ENCODE measurements around the gene SETBP1. TPM values are rescaled to one million over a fixed set of nuclear protein-coding genes. Genes with fewer than 3 reads are reported as not detected.
A peak's percentile ranks its signal among the peaks of the same experiment; 100 is the strongest.

Gene SETBP1
- total RNA-seq, 1 donor from 2014 or later: 12.0 TPM

DNA sequence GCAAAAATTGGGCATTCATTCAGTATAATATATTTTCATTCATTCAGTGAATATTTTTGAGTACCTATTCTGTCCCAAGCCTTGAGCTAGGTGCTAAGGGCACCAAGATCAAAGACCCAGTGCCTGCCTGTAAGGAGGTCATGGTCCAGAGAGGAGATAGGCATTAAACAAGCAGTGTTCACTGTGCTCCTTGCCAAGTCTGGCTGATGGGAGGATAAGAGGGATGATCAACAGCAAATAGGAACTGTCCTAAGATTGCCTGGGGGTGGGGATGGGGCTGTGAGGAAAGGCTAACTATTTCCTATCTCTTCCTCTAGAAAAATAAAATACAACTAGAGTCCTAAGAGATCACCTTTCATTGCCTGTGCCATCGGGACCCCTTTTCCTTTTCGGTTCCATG, 60.4 kb downstream of the SETBP1 start:
- H3K9me3 ChIP-seq (ENCODE audit: low read depth): no peaks in the 10 kb centered on the region
- peaks cover 23% of the 10 kb centered on the region for H3K79me2 ChIP-seq (ENCODE audit: low read depth)
- peaks cover 35% of the 10 kb centered on the region for H3F3A ChIP-seq (ENCODE audit: low read depth)
- no peak for DNase-seq (ENCODE audit: low spot score)
- H2AFZ ChIP-seq (replicated peaks): no peak overlapping the region
- peaks cover 33% of the 10 kb centered on the region for H3K4me1 ChIP-seq
- H4K20me1 ChIP-seq (ENCODE audit: low read depth): peaks cover 27% of the 10 kb centered on the region
- no peak overlapping the region for H3K4me2 ChIP-seq
- H3K4me3 Mint-ChIP-seq: no peak overlapping the region
- H3K4me1 Mint-ChIP-seq: peaks cover 52% of the 10 kb centered on the region
- no peak overlapping the region for H3K27ac ChIP-seq
- H3K36me3 Mint-ChIP-seq: peaks cover 23% of the 10 kb centered on the region
- no peak overlapping the region for H3K9ac ChIP-seq
- H3K4me3 ChIP-seq: no peak overlapping the region
- H3K36me3 ChIP-seq: no peaks in the 10 kb centered on the region
- H3K9me3 Mint-ChIP-seq: no peaks in the 10 kb centered on the region
- peaks cover 5% of the 10 kb centered on the region for H3K27me3 Mint-ChIP-seq (ENCODE audit: insufficient read depth, low read depth)
- no peak overlapping the region for H3K27ac Mint-ChIP-seq
- no peaks in the 10 kb centered on the region for H3K27me3 ChIP-seq
- TF ChIP-seq, protein P1, sequence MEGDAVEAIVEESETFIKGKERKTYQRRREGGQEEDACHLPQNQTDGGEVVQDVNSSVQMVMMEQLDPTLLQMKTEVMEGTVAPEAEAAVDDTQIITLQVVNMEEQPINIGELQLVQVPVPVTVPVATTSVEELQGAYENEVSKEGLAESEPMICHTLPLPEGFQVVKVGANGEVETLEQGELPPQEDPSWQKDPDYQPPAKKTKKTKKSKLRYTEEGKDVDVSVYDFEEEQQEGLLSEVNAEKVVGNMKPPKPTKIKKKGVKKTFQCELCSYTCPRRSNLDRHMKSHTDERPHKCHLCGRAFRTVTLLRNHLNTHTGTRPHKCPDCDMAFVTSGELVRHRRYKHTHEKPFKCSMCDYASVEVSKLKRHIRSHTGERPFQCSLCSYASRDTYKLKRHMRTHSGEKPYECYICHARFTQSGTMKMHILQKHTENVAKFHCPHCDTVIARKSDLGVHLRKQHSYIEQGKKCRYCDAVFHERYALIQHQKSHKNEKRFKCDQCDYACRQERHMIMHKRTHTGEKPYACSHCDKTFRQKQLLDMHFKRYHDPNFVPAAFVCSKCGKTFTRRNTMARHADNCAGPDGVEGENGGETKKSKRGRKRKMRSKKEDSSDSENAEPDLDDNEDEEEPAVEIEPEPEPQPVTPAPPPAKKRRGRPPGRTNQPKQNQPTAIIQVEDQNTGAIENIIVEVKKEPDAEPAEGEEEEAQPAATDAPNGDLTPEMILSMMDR (IDR thresholded peaks at IDR 0.05): no peak
- TF ChIP-seq EZH2phosphoT487 (IDR thresholded peaks at IDR 0.05): no peak
- no peak for TF ChIP-seq EZH2 (IDR thresholded peaks at IDR 0.05)

DNA sequence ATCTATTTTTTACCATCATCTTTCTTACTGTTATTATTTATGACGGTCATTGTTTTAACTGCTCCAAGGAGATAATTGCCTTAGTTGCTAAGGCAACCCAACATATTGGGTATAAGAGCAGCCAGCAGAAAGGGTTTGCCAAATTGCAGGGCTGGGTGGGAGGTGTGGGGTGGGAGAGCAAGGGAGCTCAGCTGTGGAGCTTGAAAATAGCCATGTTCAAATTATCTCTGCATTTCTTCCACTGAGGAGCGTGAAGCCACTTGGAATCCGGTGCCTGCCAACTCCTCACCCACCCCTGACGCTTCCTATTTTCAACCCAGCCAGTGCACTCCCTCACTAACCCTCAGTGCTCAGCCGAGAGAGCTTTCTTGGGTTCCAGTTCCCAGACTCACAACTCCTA, 60.8 kb downstream of the SETBP1 start:
- DNase-seq (ENCODE audit: low spot score): no peak
- Mint-ChIP-seq H3K27me3 (ENCODE audit: insufficient read depth, low read depth) (peaks cover 5% of the 10 kb centered on the region), H3K4me1 (peaks cover 54% of the 10 kb centered on the region), H3K9me3 (no peaks in the 10 kb centered on the region), H3K27ac (no peak overlapping the region), H3K4me3 (no peak overlapping the region), H3K36me3 (peaks cover 21% of the 10 kb centered on the region)
- no peak overlapping the region for H3K9ac ChIP-seq
- peaks cover 27% of the 10 kb centered on the region for H3K79me2 ChIP-seq (ENCODE audit: low read depth)
- no peaks in the 10 kb centered on the region for H3K27me3 ChIP-seq
- no peaks in the 10 kb centered on the region for H3K36me3 ChIP-seq
- no peak for TF ChIP-seq EZH2 (IDR thresholded peaks at IDR 0.05)
- no peak for TF ChIP-seq EZH2phosphoT487 (IDR thresholded peaks at IDR 0.05)
- TF ChIP-seq, protein P1 (IDR thresholded peaks at IDR 0.05): no peak
- no peak overlapping the region for H3K4me2 ChIP-seq
- H3K4me3 ChIP-seq: no peak overlapping the region
- H2AFZ ChIP-seq (replicated peaks): no peak overlapping the region
- peaks cover 35% of the 10 kb centered on the region for H3F3A ChIP-seq (ENCODE audit: low read depth)
- no peak overlapping the region for H3K27ac ChIP-seq
- peaks cover 27% of the 10 kb centered on the region for H4K20me1 ChIP-seq (ENCODE audit: low read depth)
- H3K9me3 ChIP-seq (ENCODE audit: low read depth): no peaks in the 10 kb centered on the region
- peaks cover 33% of the 10 kb centered on the region for H3K4me1 ChIP-seq

DNA sequence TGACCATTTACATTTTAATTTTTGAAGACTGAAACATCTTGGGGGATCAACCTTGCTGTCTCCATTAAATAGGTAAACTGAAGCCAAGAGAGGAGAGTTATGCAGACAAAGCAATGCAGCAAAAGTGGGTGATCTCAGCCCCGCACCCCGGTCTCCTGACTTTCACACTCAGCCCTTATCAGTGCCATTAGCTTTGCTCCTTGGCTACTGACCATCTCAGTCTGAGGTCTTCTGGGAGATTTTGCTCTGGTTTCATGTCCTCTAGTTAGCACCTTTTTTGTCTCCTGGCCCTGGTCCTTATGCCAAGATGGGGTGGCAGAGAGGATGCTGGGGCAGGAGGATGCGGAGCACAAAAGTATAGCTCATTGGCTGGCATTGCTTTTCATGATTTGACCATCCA, 61.4 kb downstream of the SETBP1 start:
- no peaks in the 10 kb centered on the region for H3K9me3 ChIP-seq (ENCODE audit: low read depth)
- no peak overlapping the region for H3K9ac ChIP-seq
- no peak for DNase-seq (ENCODE audit: low spot score)
- Mint-ChIP-seq H3K4me3 (no peak overlapping the region), H3K9me3 (no peaks in the 10 kb centered on the region), H3K4me1 (peaks cover 57% of the 10 kb centered on the region), H3K36me3 (peaks cover 20% of the 10 kb centered on the region), H3K27me3 (ENCODE audit: insufficient read depth, low read depth) (peaks cover 5% of the 10 kb centered on the region), H3K27ac (peak overlapping the region; percentile 80)
- H3K4me2 ChIP-seq: peak overlapping the region; percentile 80
- no peak overlapping the region for H3K27ac ChIP-seq
- peaks cover 27% of the 10 kb centered on the region for H4K20me1 ChIP-seq (ENCODE audit: low read depth)
- H3K79me2 ChIP-seq (ENCODE audit: low read depth): peaks cover 29% of the 10 kb centered on the region
- H3K4me1 ChIP-seq: peaks cover 33% of the 10 kb centered on the region
- no peaks in the 10 kb centered on the region for H3K27me3 ChIP-seq
- TF ChIP-seq EZH2phosphoT487 (IDR thresholded peaks at IDR 0.05): no peak
- TF ChIP-seq EZH2 (IDR thresholded peaks at IDR 0.05): no peak
- peaks cover 35% of the 10 kb centered on the region for H3F3A ChIP-seq (ENCODE audit: low read depth)
- H3K36me3 ChIP-seq: no peaks in the 10 kb centered on the region
- H3K4me3 ChIP-seq: no peak overlapping the region
- H2AFZ ChIP-seq (replicated peaks): no peak overlapping the region

DNA sequence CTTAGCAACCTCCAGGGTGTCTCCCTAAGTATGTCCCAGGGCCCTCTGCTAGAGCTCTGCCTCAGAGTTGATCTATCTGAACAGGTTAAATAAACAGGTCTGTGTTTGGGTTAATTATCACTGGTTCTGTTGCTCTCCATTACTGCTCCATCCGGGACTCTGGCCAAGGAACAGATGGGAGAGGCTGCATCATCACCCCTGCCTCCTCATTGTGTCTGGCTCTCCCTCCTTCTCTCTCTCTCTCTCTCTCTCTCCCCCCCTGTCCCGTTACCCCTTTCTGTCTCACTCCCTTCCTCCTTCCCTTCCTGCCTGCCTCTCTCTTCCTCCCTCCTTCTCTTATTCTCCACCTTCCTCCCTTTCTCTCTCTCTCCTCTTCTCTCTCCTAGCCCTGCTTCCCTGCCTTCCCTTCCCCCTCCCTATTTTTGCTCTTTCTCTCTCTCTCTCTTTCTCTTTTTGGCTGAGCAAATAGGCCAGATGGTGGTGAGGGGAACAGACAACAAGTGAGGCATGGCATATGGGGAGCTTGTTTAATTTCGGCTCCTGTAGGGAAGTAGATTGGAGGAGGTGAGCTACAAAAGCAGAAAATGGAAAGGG, 62.1 kb downstream of the SETBP1 start:
- H3K4me1 Mint-ChIP-seq: peaks cover 60% of the 10 kb centered on the region
- Histone ChIP-seq H2AFZ (replicated peaks) (no peak overlapping the region), H3K4me1 (peaks cover 33% of the 10 kb centered on the region), H3K9me3 (ENCODE audit: low read depth) (no peaks in the 10 kb centered on the region), H4K20me1 (ENCODE audit: low read depth) (peaks cover 27% of the 10 kb centered on the region), H3K36me3 (no peaks in the 10 kb centered on the region), H3F3A (ENCODE audit: low read depth) (peaks cover 35% of the 10 kb centered on the region), H3K79me2 (ENCODE audit: low read depth) (peaks cover 29% of the 10 kb centered on the region), H3K27me3 (no peaks in the 10 kb centered on the region), H3K4me3 (no peak overlapping the region), H3K27ac (peak overlapping the region; percentile 97), H3K4me2 (peak overlapping the region; percentile 80), H3K9ac (no peak overlapping the region)
- H3K9me3 Mint-ChIP-seq: no peaks in the 10 kb centered on the region
- peaks cover 5% of the 10 kb centered on the region for H3K27me3 Mint-ChIP-seq (ENCODE audit: insufficient read depth, low read depth)
- peak; percentile 31 for DNase-seq (ENCODE audit: low spot score)
- TF ChIP-seq EZH2phosphoT487 (IDR thresholded peaks at IDR 0.05) (no peak), EZH2 (IDR thresholded peaks at IDR 0.05) (no peak)
- TF ChIP-seq, protein P1 (IDR thresholded peaks at IDR 0.05): no peak
- peak overlapping the region; percentile 43 for H3K4me3 Mint-ChIP-seq
- peaks cover 19% of the 10 kb centered on the region for H3K36me3 Mint-ChIP-seq
- peak overlapping the region; percentile 90 for H3K27ac Mint-ChIP-seq

Data from neural progenitor cell (in vitro differentiated cells).